H1 (cell line): Measurements from ENCODE around the gene LRCH1. TPM values are rescaled to one million over a fixed set of nuclear protein-coding genes. Genes with fewer than 3 reads are reported as not detected.

Experiments
- CTCF ChIA-PET: fragments of 300-600 bp; sonication (Branson Sonifier 250); formaldehyde crosslinking; loops from one replicate; lab custom pipeline; 2021; ENCODE audit not compliant: partially characterized antibody; lab: Charles Lee
- POLR2A ChIA-PET: fragments of 300-600 bp; sonication (Branson Sonifier 250); formaldehyde crosslinking; loops from one replicate; lab custom pipeline; 2021; ENCODE audit warnings: inconsistent platforms; ENCODE audit not compliant: partially characterized antibody; lab: Charles Lee
- DNase-seq, 2 experiments: peaks; one replicate each; pipeline versions ENCODE4 v3.0.0 to v3.0.0-alpha.2; 2010 to 2022; ENCODE audit warnings: low spot score in 2 of 2, low read depth in 1 of 2, mixed read lengths in 1 of 2
- FAIRE-seq: peaks from 2 replicates; lab custom pipeline; 2011; peaks lifted over from hg19 to GRCh38; lab: Jason Lieb, UNC
- H2AFZ ChIP-seq: 2 replicates; pipeline ENCODE4 v1.8.1; 2012; ENCODE audit warnings: low read length, inconsistent platforms
- H2AK5ac ChIP-seq: 2 replicates; pipeline ENCODE4 v1.6.1; 2013; ENCODE audit warnings: low read depth, low read length
- H2BK120ac ChIP-seq: replicated peaks from 2 replicates; pipeline ENCODE3; 2013; ENCODE audit warnings: low read depth, low read length, inconsistent platforms
- H2BK12ac ChIP-seq: 2 replicates; pipeline ENCODE4 v1.6.1; 2013; ENCODE audit warnings: low read depth, low read length
- H2BK15ac ChIP-seq: 2 replicates; pipeline ENCODE4 v1.6.1; 2013; ENCODE audit warnings: low read length
- H2BK20ac ChIP-seq: 2 replicates; pipeline ENCODE4 v1.6.1; 2013; ENCODE audit warnings: low read length
- H2BK5ac ChIP-seq: 2 replicates; pipeline ENCODE4 v1.6.1; 2013; ENCODE audit warnings: low read depth, low read length
- H3K14ac ChIP-seq: 2 replicates; pipeline ENCODE4 v1.6.1; 2013; ENCODE audit warnings: inconsistent platforms; ENCODE audit not compliant: insufficient read length
- H3K18ac ChIP-seq: 2 replicates; pipeline ENCODE4 v1.6.1; 2013; ENCODE audit warnings: low read length; ENCODE audit errors: extremely low read depth
- H3K23ac ChIP-seq: 2 replicates; pipeline ENCODE4 v1.6.1; 2013; ENCODE audit warnings: inconsistent platforms; ENCODE audit not compliant: insufficient read length
- H3K23me2 ChIP-seq: 2 replicates; pipeline ENCODE4 v1.6.1; 2013; ENCODE audit warnings: low read depth, low read length
- H3K27ac ChIP-seq: 2 replicates; pipeline ENCODE4 v1.6.1; 2011; ENCODE audit warnings: low read depth, low read length, inconsistent platforms
- H3K27me3 ChIP-seq, 4 experiments: replicated peaks in 1 of 4; 1 replicate in 1 of 4; 2 replicates in 3 of 4; pipeline versions ENCODE4 v1.6.1 to v1.8.1; 2011 to 2013; ENCODE audit warnings: low read length in 3 of 4, mild to moderate bottlenecking in 3 of 4, inconsistent platforms in 2 of 4, mixed read lengths in 2 of 4, moderate library complexity in 1 of 4; ENCODE audit not compliant: control insufficient read depth in 3 of 4, insufficient read depth in 3 of 4; ENCODE audit errors: extremely low read depth in 1 of 4
- H3K36me3 ChIP-seq, 4 experiments: 2 replicates each; pipeline versions ENCODE4 v1.6.1 to v1.8.1; 2011 to 2013; ENCODE audit warnings: mild to moderate bottlenecking in 4 of 4, low read length in 3 of 4, moderate library complexity in 2 of 4, control low read depth in 1 of 4, inconsistent platforms in 1 of 4; ENCODE audit not compliant: insufficient read depth in 4 of 4, control insufficient read depth in 2 of 4
- H3K4ac ChIP-seq: replicated peaks from 2 replicates; pipeline ENCODE3; 2013; ENCODE audit warnings: low read length, low read depth, mixed read lengths, inconsistent platforms; ENCODE audit not compliant: insufficient read length
- H3K4me1 ChIP-seq, 4 experiments: replicated peaks in 1 of 4; 1 replicate in 1 of 4; 2 replicates in 3 of 4; pipeline versions ENCODE4 v1.6.1 to v1.8.1; 2011 to 2013; ENCODE audit warnings: low read length in 3 of 4, inconsistent platforms in 2 of 4, mixed read lengths in 1 of 4; ENCODE audit not compliant: insufficient read depth in 4 of 4, control insufficient read depth in 3 of 4
- H3K4me2 ChIP-seq, 2 experiments: 2 replicates each; pipeline versions ENCODE4 v1.6.1 to v1.8.1; 2011 to 2013; ENCODE audit warnings: low read depth in 2 of 2, low read length in 2 of 2, control low read depth in 1 of 2, inconsistent platforms in 1 of 2, mild to moderate bottlenecking in 1 of 2; ENCODE audit not compliant: insufficient read depth in 1 of 2
- H3K4me3 ChIP-seq, 4 experiments: fragments of 200-600, 300-600 bp in 1 of 4; sonication (generic), shearing (Covaris generic), sonication (Bioruptor Twin) in 1 of 4; 2 replicates each; pipeline versions ENCODE4 v1.5.1 to v1.8.1; 2011 to 2016; ENCODE audit warnings: low read length in 4 of 4, low read depth in 3 of 4, control low read depth in 2 of 4, inconsistent platforms in 2 of 4, mild to moderate bottlenecking in 2 of 4, mixed read lengths in 1 of 4, moderate library complexity in 1 of 4; ENCODE audit not compliant: insufficient read depth in 2 of 4; ENCODE audit errors: extremely low read depth in 1 of 4
- H3K56ac ChIP-seq: replicated peaks from 2 replicates; pipeline ENCODE3; 2013; ENCODE audit warnings: low read depth, mild to moderate bottlenecking, mixed read lengths, low read length, inconsistent platforms; ENCODE audit not compliant: insufficient read length
- H3K79me1 ChIP-seq: 2 replicates; pipeline ENCODE4 v1.6.1; 2013; ENCODE audit warnings: low read depth, low read length, control low read depth
- H3K79me2 ChIP-seq, 2 experiments: 2 replicates each; pipeline versions ENCODE4 v1.6.1 to v1.8.1; 2012 to 2013; ENCODE audit warnings: low read length in 2 of 2, mild to moderate bottlenecking in 2 of 2, inconsistent platforms in 1 of 2; ENCODE audit not compliant: insufficient read depth in 2 of 2, control insufficient read depth in 1 of 2
- H3K9ac ChIP-seq, 4 experiments: replicated peaks in 1 of 4; 1 replicate in 1 of 4; 2 replicates in 3 of 4; pipeline versions ENCODE4 v1.6.1 to v1.8.1; 2011 to 2013; ENCODE audit warnings: low read depth in 3 of 4, low read length in 3 of 4, control low read depth in 2 of 4, mild to moderate bottlenecking in 2 of 4, moderate library complexity in 2 of 4, inconsistent platforms in 1 of 4; ENCODE audit errors: extremely low read depth in 1 of 4
- H3K9me3 ChIP-seq, 2 experiments: 2 replicates each; pipeline versions ENCODE4 v1.6.1 to v1.8.1; 2012 to 2013; ENCODE audit warnings: mild to moderate bottlenecking in 2 of 2, moderate library complexity in 2 of 2, control low read depth in 1 of 2, inconsistent platforms in 1 of 2, low read depth in 1 of 2, low read length in 1 of 2, mixed read lengths in 1 of 2; ENCODE audit not compliant: insufficient read depth in 2 of 2
- H4K20me1 ChIP-seq, 2 experiments: replicated peaks in 1 of 2; 2 replicates each; pipeline versions ENCODE3 to v1.8.1; 2011 to 2013; ENCODE audit warnings: inconsistent platforms in 2 of 2, low read length in 2 of 2, mild to moderate bottlenecking in 1 of 2; ENCODE audit not compliant: insufficient read depth in 2 of 2, control insufficient read depth in 1 of 2
- H4K5ac ChIP-seq: 2 replicates; pipeline ENCODE4 v1.6.1; 2013; ENCODE audit warnings: low read length, low read depth, mixed read lengths, inconsistent platforms; ENCODE audit not compliant: insufficient read length
- H4K8ac ChIP-seq: 2 replicates; pipeline ENCODE4 v1.8.0; 2013; ENCODE audit warnings: mild to moderate bottlenecking, moderate library complexity, low read length, inconsistent platforms; ENCODE audit not compliant: insufficient read depth; ENCODE audit errors: extremely low read depth
- H4K91ac ChIP-seq: replicated peaks from 2 replicates; pipeline ENCODE3; 2013; ENCODE audit warnings: low read length, mixed read lengths, inconsistent platforms; ENCODE audit not compliant: insufficient read length
- SP1 ChIP-seq: IDR thresholded peaks from 2 replicates; pipeline ENCODE4 v1.6.1; 2011; ENCODE audit warnings: low read depth, low read length
- SRF ChIP-seq: IDR thresholded peaks from 2 replicates; pipeline ENCODE4 v1.6.1; 2011; ENCODE audit warnings: mild to moderate bottlenecking, low read depth, low read length, moderate library complexity
- WGBS, 2 experiments: shearing (Covaris generic) in 1 of 2; methylation state at CpG; one replicate each; pipeline versions ENCODE4 v1.1.6 to v1.1.7; 2013 to 2015; ENCODE audit warnings: low lambda C conversion rate in 2 of 2, mixed read lengths in 2 of 2, inconsistent platforms in 1 of 2, low coverage in 1 of 2, missing lambda C conversion rate in 1 of 2; ENCODE audit not compliant: insufficient replicate concordance in 2 of 2, insufficient coverage in 1 of 2, insufficient read length in 1 of 2; ENCODE audit errors: extremely low coverage in 1 of 2, missing lambda C conversion rate in 1 of 2; 5-methylcytosine and 5-hydroxymethylcytosine counted together
- polyA plus RNA-seq, 7 experiments: library from polyadenylated mRNA; depleted of rRNA in 3 of 7; stranded (reverse) in 5 of 7; unstranded in 2 of 7; fragments of >200 nt in 5 of 7; fragments of 200-250 nt in 2 of 7; gene quantifications; 1 replicate in 5 of 7; 2 replicates in 1 of 7; 4 replicates in 1 of 7; pipeline versions ENCODE4 v1.2.1 to v1.2.3, GENCODE V29; 2011 to 2013; ENCODE audit warnings: missing spikeins in 2 of 7, mixed read lengths in 2 of 7
- total RNA-seq: library from RNA; stranded (reverse); fragmentation: NEBNext Ultra II Directional; extraction: Animal tissue kit (Norgen Biotek cat#: 25700); gene quantifications from 2 replicates; pipeline ENCODE4 v1.2.1, GENCODE V29; 2021

The LRCH1 gene
- total and polyA plus RNA-seq, 2 of the 8 experiments (the other 6 are each of a cell fraction or from before 2014, with no cell fraction given), result 3.0 to 10.1 TPM

DNA sequence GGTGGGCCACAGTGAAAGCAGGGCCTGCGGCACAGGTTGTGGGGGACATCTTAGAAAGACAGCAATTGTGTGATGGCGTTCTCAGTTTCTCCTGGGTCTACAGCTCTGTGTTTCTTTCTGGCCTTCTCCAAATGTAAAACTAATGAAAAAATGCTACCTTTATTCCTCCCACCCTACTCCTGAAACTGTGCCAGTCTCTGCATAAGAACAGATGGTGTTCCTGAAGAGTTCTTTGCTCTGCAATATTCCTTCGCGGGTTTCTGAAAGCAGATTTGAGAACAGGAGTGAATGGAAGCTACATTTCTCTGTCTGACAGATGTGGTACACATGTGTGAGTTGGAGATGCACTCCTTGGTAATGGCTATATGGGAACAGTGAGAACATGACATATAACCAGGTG lies 18.0 kb upstream of the LRCH1 start:
- Histone ChIP-seq H2BK15ac (no peak overlapping the region), H3K27ac (no peak overlapping the region), H4K20me1 (no peaks in the 10 kb centered on the region), H3K23me2 (no peaks in the 10 kb centered on the region; the same call in 1 of the 2 replicates), H4K5ac (no peak overlapping the region), H3K36me3 (no peaks in the 10 kb centered on the region), H3K14ac (no peak overlapping the region), H2BK5ac (no peak overlapping the region), H2BK20ac (no peak overlapping the region), H3K4me1 (no peaks in the 10 kb centered on the region), H3K9me3 (no peaks in the 10 kb centered on the region), H2BK120ac (no peak overlapping the region), H3K9ac (no peak overlapping the region), H3K27me3 (no peaks in the 10 kb centered on the region), H3K56ac (no peak overlapping the region), H4K91ac (no peak overlapping the region), H3K4me3 (no peak overlapping the region), H2BK12ac (no peak overlapping the region), H3K79me1 (no peaks in the 10 kb centered on the region), H3K18ac (no peak overlapping the region), H3K23ac (no peak overlapping the region), H3K4me2 (no peak overlapping the region), H3K4ac (no peak overlapping the region), H4K8ac (no peak overlapping the region), H3K79me2 (no peaks in the 10 kb centered on the region), H2AFZ (no peak overlapping the region), H2AK5ac (no peak overlapping the region)
- DNase-seq (no peak), FAIRE-seq (no peak)
- WGBS, 2 experiments, result 90% methylated on average over 4 of the region's 4 CpGs; no CpG with 5 or more reads in 1 of the 2 experiments
- ChIA-PET CTCF (interaction anchor here (0.6 to 1.2 kb wide), 2 partner anchors 16 to 90 kb away, joined by 3 read pairs; no protein-coding TSS in a partner anchor), POLR2A (no interaction called here)
- TF ChIP-seq SRF (no peak), SP1 (no peak)
